Measurements from ENCODE around the gene OLFML1.

The OLFML1 gene

GRCh38 chr11:7559398-7560283 lies 74.3 kb downstream of the OLFML1 start:
- H3K79me2 ChIP-seq (ENCODE audit: control insufficient read depth, insufficient read depth, low read length, unreplicated experiment) = no peaks in the 10 kb centered on the region

More at GRCh38 chr11:7559398-7560283, 74.3 kb downstream of the OLFML1 start:
- H3K27me3 ChIP-seq (ENCODE audit: insufficient read depth, low read length) = no peaks in the 10 kb centered on the region
- H3K4me1 ChIP-seq (ENCODE audit: control insufficient read depth, insufficient read depth, low read length, unreplicated experiment) = no peaks in the 10 kb centered on the region
- no peak overlapping the region for H3K4me3 ChIP-seq (ENCODE audit: low read depth, low read length)
- no peak overlapping the region for H2AFZ ChIP-seq (ENCODE audit: low read length, unreplicated experiment)
- no peaks in the 10 kb centered on the region for H3K36me3 ChIP-seq (ENCODE audit: insufficient read depth, low read length)
- H3K27ac ChIP-seq (ENCODE audit: low read depth, low read length) = no peak overlapping the region

Data from ACC112 (cell line).